PC-3 (cell line): ENCODE results near the gene PADI4.

Experiments used
- EZH2 ChIP-seq: fragments of 300-600 bp; sonication (generic); IDR thresholded peaks from one replicate; pipeline ENCODE4 v1.6.1; 2017; ENCODE audit warnings: antibody characterized with exemption, mild to moderate bottlenecking, low read length; ENCODE audit not compliant: unreplicated experiment
- TF ChIP-seq, protein P1 (sequence below): fragments of 300-600 bp; sonication (generic); conservative IDR thresholded peaks from 2 replicates; pipeline ENCODE4 v1.5.1; 2017; ENCODE audit warnings: antibody characterized with exemption, low read depth, mild to moderate bottlenecking, low read length

- TF ChIP-seq, protein P1, sequence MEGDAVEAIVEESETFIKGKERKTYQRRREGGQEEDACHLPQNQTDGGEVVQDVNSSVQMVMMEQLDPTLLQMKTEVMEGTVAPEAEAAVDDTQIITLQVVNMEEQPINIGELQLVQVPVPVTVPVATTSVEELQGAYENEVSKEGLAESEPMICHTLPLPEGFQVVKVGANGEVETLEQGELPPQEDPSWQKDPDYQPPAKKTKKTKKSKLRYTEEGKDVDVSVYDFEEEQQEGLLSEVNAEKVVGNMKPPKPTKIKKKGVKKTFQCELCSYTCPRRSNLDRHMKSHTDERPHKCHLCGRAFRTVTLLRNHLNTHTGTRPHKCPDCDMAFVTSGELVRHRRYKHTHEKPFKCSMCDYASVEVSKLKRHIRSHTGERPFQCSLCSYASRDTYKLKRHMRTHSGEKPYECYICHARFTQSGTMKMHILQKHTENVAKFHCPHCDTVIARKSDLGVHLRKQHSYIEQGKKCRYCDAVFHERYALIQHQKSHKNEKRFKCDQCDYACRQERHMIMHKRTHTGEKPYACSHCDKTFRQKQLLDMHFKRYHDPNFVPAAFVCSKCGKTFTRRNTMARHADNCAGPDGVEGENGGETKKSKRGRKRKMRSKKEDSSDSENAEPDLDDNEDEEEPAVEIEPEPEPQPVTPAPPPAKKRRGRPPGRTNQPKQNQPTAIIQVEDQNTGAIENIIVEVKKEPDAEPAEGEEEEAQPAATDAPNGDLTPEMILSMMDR, result no peak
- no peak for TF ChIP-seq EZH2
Measured at GRCh38 chr1:17328855-17329254, 20.9 kb downstream of the PADI4 start.
